H1 (cell line): ENCODE measurements around the gene TAAR1. TPM values are rescaled to one million over a fixed set of nuclear protein-coding genes. Genes with fewer than 3 reads are reported as not detected.

Experiments used
- CTCF ChIA-PET: fragments of 300-600 bp; sonication (Branson Sonifier 250); formaldehyde crosslinking; loops from one replicate; lab custom pipeline; 2021; ENCODE audit not compliant: partially characterized antibody; lab: Charles Lee
- POLR2A ChIA-PET: fragments of 300-600 bp; sonication (Branson Sonifier 250); formaldehyde crosslinking; loops from one replicate; lab custom pipeline; 2021; ENCODE audit warnings: inconsistent platforms; ENCODE audit not compliant: partially characterized antibody; lab: Charles Lee
- DNase-seq, 2 experiments: peaks; one replicate each; pipeline versions ENCODE4 v3.0.0 to v3.0.0-alpha.2; 2010 to 2022; ENCODE audit warnings: low spot score in 2 of 2, low read depth in 1 of 2, mixed read lengths in 1 of 2
- FAIRE-seq: peaks from 2 replicates; lab custom pipeline; 2011; peaks lifted over from hg19 to GRCh38; lab: Jason Lieb, UNC
- H2AFZ ChIP-seq: 2 replicates; pipeline ENCODE4 v1.8.1; 2012; ENCODE audit warnings: low read length, inconsistent platforms
- H2AK5ac ChIP-seq: 2 replicates; pipeline ENCODE4 v1.6.1; 2013; ENCODE audit warnings: low read depth, low read length
- H2BK120ac ChIP-seq: replicated peaks from 2 replicates; pipeline ENCODE3; 2013; ENCODE audit warnings: low read depth, low read length, inconsistent platforms
- H2BK12ac ChIP-seq: 2 replicates; pipeline ENCODE4 v1.6.1; 2013; ENCODE audit warnings: low read depth, low read length
- H2BK15ac ChIP-seq: 2 replicates; pipeline ENCODE4 v1.6.1; 2013; ENCODE audit warnings: low read length
- H2BK20ac ChIP-seq: 2 replicates; pipeline ENCODE4 v1.6.1; 2013; ENCODE audit warnings: low read length
- H2BK5ac ChIP-seq: 2 replicates; pipeline ENCODE4 v1.6.1; 2013; ENCODE audit warnings: low read depth, low read length
- H3K14ac ChIP-seq: 2 replicates; pipeline ENCODE4 v1.6.1; 2013; ENCODE audit warnings: inconsistent platforms; ENCODE audit not compliant: insufficient read length
- H3K18ac ChIP-seq: 2 replicates; pipeline ENCODE4 v1.6.1; 2013; ENCODE audit warnings: low read length; ENCODE audit errors: extremely low read depth
- H3K23ac ChIP-seq: 2 replicates; pipeline ENCODE4 v1.6.1; 2013; ENCODE audit warnings: inconsistent platforms; ENCODE audit not compliant: insufficient read length
- H3K23me2 ChIP-seq: 2 replicates; pipeline ENCODE4 v1.6.1; 2013; ENCODE audit warnings: low read depth, low read length
- H3K27ac ChIP-seq: 2 replicates; pipeline ENCODE4 v1.6.1; 2011; ENCODE audit warnings: low read depth, low read length, inconsistent platforms
- H3K27me3 ChIP-seq, 4 experiments: replicated peaks in 1 of 4; 1 replicate in 1 of 4; 2 replicates in 3 of 4; pipeline versions ENCODE4 v1.6.1 to v1.8.1; 2011 to 2013; ENCODE audit warnings: low read length in 3 of 4, mild to moderate bottlenecking in 3 of 4, inconsistent platforms in 2 of 4, mixed read lengths in 2 of 4, moderate library complexity in 1 of 4; ENCODE audit not compliant: control insufficient read depth in 3 of 4, insufficient read depth in 3 of 4; ENCODE audit errors: extremely low read depth in 1 of 4
- H3K36me3 ChIP-seq, 4 experiments: 2 replicates each; pipeline versions ENCODE4 v1.6.1 to v1.8.1; 2011 to 2013; ENCODE audit warnings: mild to moderate bottlenecking in 4 of 4, low read length in 3 of 4, moderate library complexity in 2 of 4, control low read depth in 1 of 4, inconsistent platforms in 1 of 4; ENCODE audit not compliant: insufficient read depth in 4 of 4, control insufficient read depth in 2 of 4
- H3K4ac ChIP-seq: replicated peaks from 2 replicates; pipeline ENCODE3; 2013; ENCODE audit warnings: low read length, low read depth, mixed read lengths, inconsistent platforms; ENCODE audit not compliant: insufficient read length
- H3K4me1 ChIP-seq, 4 experiments: replicated peaks in 1 of 4; 1 replicate in 1 of 4; 2 replicates in 3 of 4; pipeline versions ENCODE4 v1.6.1 to v1.8.1; 2011 to 2013; ENCODE audit warnings: low read length in 3 of 4, inconsistent platforms in 2 of 4, mixed read lengths in 1 of 4; ENCODE audit not compliant: insufficient read depth in 4 of 4, control insufficient read depth in 3 of 4
- H3K4me2 ChIP-seq, 2 experiments: 2 replicates each; pipeline versions ENCODE4 v1.6.1 to v1.8.1; 2011 to 2013; ENCODE audit warnings: low read depth in 2 of 2, low read length in 2 of 2, control low read depth in 1 of 2, inconsistent platforms in 1 of 2, mild to moderate bottlenecking in 1 of 2; ENCODE audit not compliant: insufficient read depth in 1 of 2
- H3K4me3 ChIP-seq, 4 experiments: fragments of 200-600, 300-600 bp in 1 of 4; sonication (generic), shearing (Covaris generic), sonication (Bioruptor Twin) in 1 of 4; 2 replicates each; pipeline versions ENCODE4 v1.5.1 to v1.8.1; 2011 to 2016; ENCODE audit warnings: low read length in 4 of 4, low read depth in 3 of 4, control low read depth in 2 of 4, inconsistent platforms in 2 of 4, mild to moderate bottlenecking in 2 of 4, mixed read lengths in 1 of 4, moderate library complexity in 1 of 4; ENCODE audit not compliant: insufficient read depth in 2 of 4; ENCODE audit errors: extremely low read depth in 1 of 4
- H3K56ac ChIP-seq: replicated peaks from 2 replicates; pipeline ENCODE3; 2013; ENCODE audit warnings: low read depth, mild to moderate bottlenecking, mixed read lengths, low read length, inconsistent platforms; ENCODE audit not compliant: insufficient read length
- H3K79me1 ChIP-seq: 2 replicates; pipeline ENCODE4 v1.6.1; 2013; ENCODE audit warnings: low read depth, low read length, control low read depth
- H3K79me2 ChIP-seq, 2 experiments: 2 replicates each; pipeline versions ENCODE4 v1.6.1 to v1.8.1; 2012 to 2013; ENCODE audit warnings: low read length in 2 of 2, mild to moderate bottlenecking in 2 of 2, inconsistent platforms in 1 of 2; ENCODE audit not compliant: insufficient read depth in 2 of 2, control insufficient read depth in 1 of 2
- H3K9ac ChIP-seq, 4 experiments: replicated peaks in 1 of 4; 1 replicate in 1 of 4; 2 replicates in 3 of 4; pipeline versions ENCODE4 v1.6.1 to v1.8.1; 2011 to 2013; ENCODE audit warnings: low read depth in 3 of 4, low read length in 3 of 4, control low read depth in 2 of 4, mild to moderate bottlenecking in 2 of 4, moderate library complexity in 2 of 4, inconsistent platforms in 1 of 4; ENCODE audit errors: extremely low read depth in 1 of 4
- H3K9me3 ChIP-seq, 2 experiments: 2 replicates each; pipeline versions ENCODE4 v1.6.1 to v1.8.1; 2012 to 2013; ENCODE audit warnings: mild to moderate bottlenecking in 2 of 2, moderate library complexity in 2 of 2, control low read depth in 1 of 2, inconsistent platforms in 1 of 2, low read depth in 1 of 2, low read length in 1 of 2, mixed read lengths in 1 of 2; ENCODE audit not compliant: insufficient read depth in 2 of 2
- H4K20me1 ChIP-seq, 2 experiments: replicated peaks in 1 of 2; 2 replicates each; pipeline versions ENCODE3 to v1.8.1; 2011 to 2013; ENCODE audit warnings: inconsistent platforms in 2 of 2, low read length in 2 of 2, mild to moderate bottlenecking in 1 of 2; ENCODE audit not compliant: insufficient read depth in 2 of 2, control insufficient read depth in 1 of 2
- H4K5ac ChIP-seq: 2 replicates; pipeline ENCODE4 v1.6.1; 2013; ENCODE audit warnings: low read length, low read depth, mixed read lengths, inconsistent platforms; ENCODE audit not compliant: insufficient read length
- H4K8ac ChIP-seq: 2 replicates; pipeline ENCODE4 v1.8.0; 2013; ENCODE audit warnings: mild to moderate bottlenecking, moderate library complexity, low read length, inconsistent platforms; ENCODE audit not compliant: insufficient read depth; ENCODE audit errors: extremely low read depth
- H4K91ac ChIP-seq: replicated peaks from 2 replicates; pipeline ENCODE3; 2013; ENCODE audit warnings: low read length, mixed read lengths, inconsistent platforms; ENCODE audit not compliant: insufficient read length
- ATF3 ChIP-seq: IDR thresholded peaks from 2 replicates; pipeline ENCODE4 v1.6.1; 2011; ENCODE audit warnings: low read depth, mild to moderate bottlenecking, low read length; ENCODE audit not compliant: insufficient read depth
- BCL11A ChIP-seq, 2 experiments: IDR thresholded peaks; one replicate each; pipeline ENCODE4 v1.6.1; 2011; ENCODE audit warnings: low read depth in 2 of 2, low read length in 2 of 2, mild to moderate bottlenecking in 2 of 2
- CBX5 ChIP-seq: fragments of 300-800, 300-1000 bp; sonication (generic); IDR thresholded peaks from 2 replicates; pipeline ENCODE4 v1.7.1; 2016; ENCODE audit warnings: antibody characterized with exemption, low read length, low read depth
- E2F6 ChIP-seq: IDR thresholded peaks from 2 replicates; pipeline ENCODE4 v1.6.1; 2012; ENCODE audit warnings: inconsistent platforms
- HDAC6 ChIP-seq: IDR thresholded peaks from one replicate; pipeline ENCODE4 v1.7.1; 2012; ENCODE audit warnings: low read depth, mild to moderate bottlenecking, inconsistent platforms, low read length, moderate library complexity
- KDM1A ChIP-seq: fragments of 200-600, 300-600 bp; sonication (generic); IDR thresholded peaks from 2 replicates; pipeline ENCODE4 v1.7.1; 2016; ENCODE audit warnings: mild to moderate bottlenecking, low read length, borderline replicate concordance
- KDM5A ChIP-seq: fragments of 200-600 bp; IDR thresholded peaks from 2 replicates; pipeline ENCODE4 v1.7.1; 2012; ENCODE audit warnings: mild to moderate bottlenecking, low read length, inconsistent platforms, mixed read lengths
- POLR2A ChIP-seq, 2 experiments: IDR thresholded peaks; 1 replicate in 1 of 2; 2 replicates in 1 of 2; pipeline ENCODE4 v1.6.1; 2011; ENCODE audit warnings: low read depth in 2 of 2, low read length in 2 of 2, mild to moderate bottlenecking in 2 of 2; ENCODE audit errors: control extremely low read depth in 1 of 2
- SIN3A ChIP-seq, 2 experiments: IDR thresholded peaks in 1 of 2; conservative IDR thresholded peaks in 1 of 2; 2 replicates each; pipeline ENCODE4 v1.6.1; 2011 to 2012; ENCODE audit warnings: low read length in 2 of 2, improper control_type of control experiment in 1 of 2, low read depth in 1 of 2, mild to moderate bottlenecking in 1 of 2
- SIX5 ChIP-seq: IDR thresholded peaks from 2 replicates; pipeline ENCODE4 v1.6.1; 2011; ENCODE audit warnings: mild to moderate bottlenecking, low read depth, low read length
- TBP ChIP-seq: IDR thresholded peaks from 2 replicates; pipeline ENCODE4 v1.6.1; 2011; ENCODE audit warnings: low read depth, low read length, improper control_type of control experiment
- TCF12 ChIP-seq: IDR thresholded peaks from 2 replicates; pipeline ENCODE4 v1.6.1; 2011; ENCODE audit warnings: low read depth, mild to moderate bottlenecking, low read length
- WGBS, 2 experiments: shearing (Covaris generic) in 1 of 2; methylation state at CpG; one replicate each; pipeline versions ENCODE4 v1.1.6 to v1.1.7; 2013 to 2015; ENCODE audit warnings: low lambda C conversion rate in 2 of 2, mixed read lengths in 2 of 2, inconsistent platforms in 1 of 2, low coverage in 1 of 2, missing lambda C conversion rate in 1 of 2; ENCODE audit not compliant: insufficient replicate concordance in 2 of 2, insufficient coverage in 1 of 2, insufficient read length in 1 of 2; ENCODE audit errors: extremely low coverage in 1 of 2, missing lambda C conversion rate in 1 of 2; 5-methylcytosine and 5-hydroxymethylcytosine counted together
- polyA plus RNA-seq, 7 experiments: library from polyadenylated mRNA; depleted of rRNA in 3 of 7; stranded (reverse) in 5 of 7; unstranded in 2 of 7; fragments of >200 nt in 5 of 7; fragments of 200-250 nt in 2 of 7; gene quantifications; 1 replicate in 5 of 7; 2 replicates in 1 of 7; 4 replicates in 1 of 7; pipeline versions ENCODE4 v1.2.1 to v1.2.3, GENCODE V29; 2011 to 2013; ENCODE audit warnings: missing spikeins in 2 of 7, mixed read lengths in 2 of 7
- total RNA-seq: library from RNA; stranded (reverse); fragmentation: NEBNext Ultra II Directional; extraction: Animal tissue kit (Norgen Biotek cat#: 25700); gene quantifications from 2 replicates; pipeline ENCODE4 v1.2.1, GENCODE V29; 2021
- TF ChIP-seq, protein P1 (sequence below): IDR thresholded peaks from 2 replicates; pipeline ENCODE4 v1.6.1; 2011; ENCODE audit warnings: low read length, improper control_type of control experiment

The TAAR1 gene
- total and polyA plus RNA-seq, 2 of the 8 experiments (the other 6 are each of a cell fraction or from before 2014, with no cell fraction given): not detected

DNA sequence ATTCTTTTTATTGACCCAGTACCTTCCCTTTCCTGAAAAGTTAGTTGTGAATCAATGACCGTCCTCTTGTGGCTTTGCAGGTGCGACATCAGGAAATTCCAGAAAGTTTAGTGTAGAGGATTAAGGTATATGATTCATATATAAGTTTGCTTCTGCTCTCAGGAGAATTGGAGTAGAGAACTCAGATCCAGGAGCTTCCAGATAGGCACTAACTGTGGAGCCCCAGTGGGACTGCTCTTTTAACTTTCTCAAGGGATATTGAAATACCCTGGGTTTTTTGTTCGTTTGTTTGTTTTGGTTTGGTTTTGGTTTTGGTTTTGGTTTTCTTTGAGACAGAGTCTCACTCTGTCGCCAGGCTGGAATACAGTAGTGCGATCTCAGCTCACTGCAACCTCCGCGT, 44.4 kb downstream of the TAAR1 start:
- Histone ChIP-seq H3K4me2 (no peak overlapping the region), H3K79me2 (no peaks in the 10 kb centered on the region), H3K23me2 (no peaks in the 10 kb centered on the region), H2AK5ac (no peak overlapping the region), H3K4ac (no peak overlapping the region), H3K9me3 (no peaks in the 10 kb centered on the region), H3K56ac (no peak overlapping the region), H4K20me1 (no peaks in the 10 kb centered on the region), H2BK12ac (no peak overlapping the region), H3K4me1 (no peaks in the 10 kb centered on the region), H2BK5ac (no peak overlapping the region), H3K4me3 (no peak overlapping the region), H3K18ac (no peak overlapping the region), H3K27me3 (no peaks in the 10 kb centered on the region), H3K79me1 (no peaks in the 10 kb centered on the region), H4K5ac (no peak overlapping the region), H4K8ac (no peak overlapping the region), H3K27ac (no peak overlapping the region), H4K91ac (no peak overlapping the region), H3K9ac (no peak overlapping the region; a peak in 1 of 7 replicates), H3K23ac (no peak overlapping the region), H2BK20ac (no peak overlapping the region), H2BK15ac (no peak overlapping the region), H3K36me3 (no peaks in the 10 kb centered on the region), H2AFZ (no peak overlapping the region), H2BK120ac (no peak overlapping the region), H3K14ac (no peak overlapping the region)
- no peak for FAIRE-seq
- 88% methylated on average over 7 of the region's 7 CpGs; no CpG with 5 or more reads in 1 of the 2 experiments for WGBS, 2 experiments
- no peak for DNase-seq
- ChIA-PET POLR2A (no interaction called here), CTCF (interaction anchor here (1.5 kb wide), 1 partner anchor 16 kb away, joined by 3 read pairs; no protein-coding TSS in a partner anchor)
- no peak for TF ChIP-seq E2F6
- no peak for TF ChIP-seq SIN3A (conservative IDR thresholded peaks at IDR 0.05 in 1 of 2, IDR thresholded peaks at IDR 0.05 in 1 of 2; ENCODE audit: low read depth in 1 of 2, low read length in 2 of 2)
- no peak for TF ChIP-seq CBX5
- no peak for TF ChIP-seq HDAC6
- no peak for TF ChIP-seq ATF3
- no peak for TF ChIP-seq TBP
- TF ChIP-seq SIX5: no peak
- TF ChIP-seq TCF12: no peak
- TF ChIP-seq KDM5A: no peak
- TF ChIP-seq, protein P1, sequence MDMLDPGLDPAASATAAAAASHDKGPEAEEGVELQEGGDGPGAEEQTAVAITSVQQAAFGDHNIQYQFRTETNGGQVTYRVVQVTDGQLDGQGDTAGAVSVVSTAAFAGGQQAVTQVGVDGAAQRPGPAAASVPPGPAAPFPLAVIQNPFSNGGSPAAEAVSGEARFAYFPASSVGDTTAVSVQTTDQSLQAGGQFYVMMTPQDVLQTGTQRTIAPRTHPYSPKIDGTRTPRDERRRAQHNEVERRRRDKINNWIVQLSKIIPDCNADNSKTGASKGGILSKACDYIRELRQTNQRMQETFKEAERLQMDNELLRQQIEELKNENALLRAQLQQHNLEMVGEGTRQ: no peak
- no peak for TF ChIP-seq KDM1A
- TF ChIP-seq POLR2A (IDR thresholded peaks at IDR 0.05; ENCODE audit: control extremely low read depth in 1 of 2, low read depth in 2 of 2, low read length in 2 of 2): no peak
- TF ChIP-seq BCL11A (IDR thresholded peaks at IDR 0.05; ENCODE audit: low read depth in 2 of 2, low read length in 2 of 2): no peak
